Gastrocnemius medialis (tissue), 4 donors: ENCODE data around the gene TNIP2.

Source experiments
- POLR2A ChIP-seq, 2 donors: fragments of 450-650 bp; IDR thresholded peaks; one replicate each; pipeline ENCODE4 v1.6.1; 2017; ENCODE audit warnings: antibody characterized with exemption in 2 of 2, mild to moderate bottlenecking in 2 of 2, moderate library complexity in 2 of 2
- TF ChIP-seq, protein P1 (sequence below), 5 experiments: fragments of 450-650 bp in 3 of 5; fragments of 200-600 bp in 2 of 5; sonication (generic) in 2 of 5; IDR thresholded peaks in 4 of 5; conservative IDR thresholded peaks in 1 of 5; 1 replicate in 4 of 5; 2 replicates in 1 of 5; pipeline ENCODE4 v1.5.1; 2016 to 2019; ENCODE audit warnings: antibody characterized with exemption in 5 of 5, mild to moderate bottlenecking in 3 of 5, moderate library complexity in 3 of 5

DNA sequence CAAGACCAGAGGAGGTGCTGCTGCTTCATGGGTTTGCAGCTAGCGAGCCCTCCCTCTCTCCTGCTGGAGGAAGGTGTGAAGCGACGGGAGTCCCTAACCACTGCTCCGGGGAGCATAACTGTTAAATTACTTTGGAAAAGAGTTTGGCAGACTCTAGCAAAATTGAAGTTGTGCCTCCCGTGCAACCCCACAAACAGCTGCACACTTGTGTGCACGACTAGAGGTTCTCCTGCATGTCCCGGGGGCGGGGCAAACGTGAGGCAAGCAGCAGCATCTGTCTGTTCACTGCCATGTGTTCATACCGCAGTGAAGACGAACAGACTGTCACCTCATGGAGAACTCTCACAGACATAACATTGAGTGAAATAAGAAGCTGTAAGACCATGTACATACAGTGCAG, 34.5 kb downstream of the TNIP2 start:
- TF ChIP-seq, protein P1, sequence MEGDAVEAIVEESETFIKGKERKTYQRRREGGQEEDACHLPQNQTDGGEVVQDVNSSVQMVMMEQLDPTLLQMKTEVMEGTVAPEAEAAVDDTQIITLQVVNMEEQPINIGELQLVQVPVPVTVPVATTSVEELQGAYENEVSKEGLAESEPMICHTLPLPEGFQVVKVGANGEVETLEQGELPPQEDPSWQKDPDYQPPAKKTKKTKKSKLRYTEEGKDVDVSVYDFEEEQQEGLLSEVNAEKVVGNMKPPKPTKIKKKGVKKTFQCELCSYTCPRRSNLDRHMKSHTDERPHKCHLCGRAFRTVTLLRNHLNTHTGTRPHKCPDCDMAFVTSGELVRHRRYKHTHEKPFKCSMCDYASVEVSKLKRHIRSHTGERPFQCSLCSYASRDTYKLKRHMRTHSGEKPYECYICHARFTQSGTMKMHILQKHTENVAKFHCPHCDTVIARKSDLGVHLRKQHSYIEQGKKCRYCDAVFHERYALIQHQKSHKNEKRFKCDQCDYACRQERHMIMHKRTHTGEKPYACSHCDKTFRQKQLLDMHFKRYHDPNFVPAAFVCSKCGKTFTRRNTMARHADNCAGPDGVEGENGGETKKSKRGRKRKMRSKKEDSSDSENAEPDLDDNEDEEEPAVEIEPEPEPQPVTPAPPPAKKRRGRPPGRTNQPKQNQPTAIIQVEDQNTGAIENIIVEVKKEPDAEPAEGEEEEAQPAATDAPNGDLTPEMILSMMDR (IDR thresholded peaks at IDR 0.05 in 4 of 5, conservative IDR thresholded peaks at IDR 0.05 in 1 of 5), result no peak
- no peak for TF ChIP-seq POLR2A (IDR thresholded peaks at IDR 0.05)
